B cell (primary cell): Measurements from ENCODE around the gene ADAMTSL5. TPM values are rescaled to one million over a fixed set of nuclear protein-coding genes. Genes with fewer than 3 reads are reported as not detected.

Experiments used
- ATAC-seq: fragments of 200-7000 bp; cut with Tn5 transposase; one replicate; pipeline ENCODE4 v1.10.0; 2021; ENCODE audit warnings: low read depth, mild to moderate bottlenecking, moderate number of reproducible peaks, moderate library complexity
- CTCF ChIA-PET: fragments of 350-600 bp; sonication (Branson Sonifier 250); formaldehyde crosslinking; loops from one replicate; lab custom pipeline; 2021; ENCODE audit warnings: antibody characterized with exemption, inconsistent platforms; lab: Charles Lee
- POLR2A ChIA-PET: fragments of 350-600 bp; sonication (Branson Sonifier 250); formaldehyde crosslinking; loops from one replicate; lab custom pipeline; 2021; ENCODE audit warnings: antibody characterized with exemption; lab: Charles Lee
- DNase-seq: peaks from one replicate; pipeline ENCODE4 v3.0.0; 2013
- H2AFZ ChIP-seq: 2 replicates; pipeline ENCODE4 v1.6.1; 2012; ENCODE audit warnings: mild to moderate bottlenecking, low read depth, low read length; ENCODE audit not compliant: insufficient read depth, poor library complexity, severe bottlenecking
- H3K27ac ChIP-seq, 2 donors: 1 replicate in 1 of 2; 2 replicates in 1 of 2; pipeline ENCODE4 v1.5.1; 2012 to 2013; ENCODE audit warnings: low read length in 2 of 2, mild to moderate bottlenecking in 2 of 2, moderate library complexity in 1 of 2
- H3K27me3 ChIP-seq, 4 experiments: fragments of 200-600 bp in 1 of 4; sonication (generic) in 1 of 4; replicated peaks in 1 of 4; 1 replicate in 2 of 4; 2 replicates in 2 of 4; pipeline versions ENCODE4 v1.6.1 to v1.7.0; 2013 to 2016; ENCODE audit warnings: low read length in 3 of 4, mild to moderate bottlenecking in 2 of 4, mixed read lengths in 1 of 4, moderate library complexity in 1 of 4; ENCODE audit not compliant: insufficient read depth in 4 of 4, control insufficient read depth in 3 of 4; ENCODE audit errors: control extremely low read depth in 1 of 4
- H3K36me3 ChIP-seq, 2 experiments: replicated peaks in 1 of 2; 1 replicate in 1 of 2; 2 replicates in 1 of 2; pipeline versions ENCODE4 v1.6.1 to v1.7.1; 2013; ENCODE audit warnings: low read length in 1 of 2; ENCODE audit not compliant: insufficient read depth in 2 of 2, control insufficient read depth in 1 of 2; ENCODE audit errors: control extremely low read depth in 1 of 2, extremely low read depth in 1 of 2
- H3K4me1 ChIP-seq, 2 donors: fragments of 200-600 bp in 1 of 2; sonication (generic) in 1 of 2; 1 replicate in 1 of 2; 2 replicates in 1 of 2; pipeline versions ENCODE4 v1.5.1 to v1.6.1; 2013 to 2017; ENCODE audit warnings: low read length in 2 of 2; ENCODE audit not compliant: control insufficient read depth in 2 of 2, insufficient read depth in 2 of 2
- H3K4me2 ChIP-seq: replicated peaks from 2 replicates; pipeline ENCODE3; 2012; ENCODE audit warnings: mild to moderate bottlenecking, low read depth, low read length; ENCODE audit not compliant: poor library complexity, severe bottlenecking
- H3K4me3 ChIP-seq, 5 experiments: fragments of 200-600 bp in 1 of 5; sonication (generic) in 1 of 5; 1 replicate in 3 of 5; 2 replicates in 2 of 5; pipeline versions ENCODE4 v1.5.1 to v1.7.0; 2011 to 2016; ENCODE audit warnings: low read length in 4 of 5, mild to moderate bottlenecking in 4 of 5, low read depth in 2 of 5, control low read depth in 1 of 5, moderate library complexity in 1 of 5; ENCODE audit not compliant: insufficient read depth in 1 of 5; ENCODE audit errors: control extremely low read depth in 1 of 5, extremely low read depth in 1 of 5
- H3K79me2 ChIP-seq: fragments of 200-600 bp; sonication (generic); one replicate; pipeline ENCODE4 v1.6.0; 2016; ENCODE audit warnings: low read length; ENCODE audit not compliant: control insufficient read depth, insufficient read depth
- H3K9ac ChIP-seq: fragments of 200-600 bp; sonication (generic); 2 replicates; pipeline ENCODE4 v1.6.1; 2017; ENCODE audit warnings: mild to moderate bottlenecking, low read length, moderate library complexity
- H3K9me3 ChIP-seq, 3 donors: one replicate each; pipeline versions ENCODE4 v1.6.1 to v1.7.1; 2013; ENCODE audit warnings: low read length in 2 of 3; ENCODE audit not compliant: control insufficient read depth in 2 of 3, insufficient read depth in 1 of 3; ENCODE audit errors: control extremely low read depth in 1 of 3
- H4K20me1 ChIP-seq: 2 replicates; pipeline ENCODE4 v1.6.0; 2012; ENCODE audit warnings: mild to moderate bottlenecking, low read length; ENCODE audit not compliant: insufficient read depth, control insufficient read depth, poor library complexity, severe bottlenecking
- H3K27ac Mint-ChIP-seq: one replicate; pipeline ENCODE4 v1.8.0; 2021; ENCODE audit warnings: mixed read lengths
- H3K27me3 Mint-ChIP-seq: one replicate; pipeline ENCODE4 v1.8.0; 2021; ENCODE audit warnings: mixed read lengths
- H3K4me1 Mint-ChIP-seq: one replicate; pipeline ENCODE4 v1.8.0; 2021; ENCODE audit warnings: mixed read lengths
- H3K4me3 Mint-ChIP-seq: one replicate; pipeline ENCODE4 v1.8.0; 2021; ENCODE audit warnings: mixed read lengths
- H3K9me3 Mint-ChIP-seq: one replicate; pipeline ENCODE4 v1.8.0; 2022; ENCODE audit warnings: mixed read lengths; ENCODE audit not compliant: insufficient read depth
- CTCF ChIP-seq: fragments of 200-600 bp; IDR thresholded peaks from one replicate; pipeline ENCODE4 v1.8.0; 2022; ENCODE audit warnings: antibody characterized with exemption, mild to moderate bottlenecking
- EZH2 ChIP-seq: IDR thresholded peaks from 2 replicates; pipeline ENCODE4 v1.6.1; 2012; ENCODE audit warnings: borderline replicate concordance, low read depth, mild to moderate bottlenecking, moderate library complexity, low read length; ENCODE audit not compliant: insufficient read depth, poor library complexity, severe bottlenecking
- WGBS: methylation state at CpG from one replicate; pipeline ENCODE4 v1.1.5; 2013; ENCODE audit warnings: missing lambda C conversion rate; ENCODE audit not compliant: insufficient coverage; 5-methylcytosine and 5-hydroxymethylcytosine counted together
- intact Hi-C: fragments of 100-400 bp; cut with micrococcal nuclease; formaldehyde crosslinking; loops from one replicate; pipeline ENCODE4 v1.10.0; 2022
- polyA plus RNA-seq: library from polyadenylated mRNA; depleted of rRNA; stranded (reverse); fragments of >200 nt; gene quantifications from 2 replicates; pipeline ENCODE4 v1.2.3, GENCODE V29; 2012
- total RNA-seq, 2 donors: library from RNA; stranded (reverse); fragments of 120-200 nt in 1 of 2; gene quantifications; 1 replicate in 1 of 2; 2 replicates in 1 of 2; pipeline versions ENCODE4 v1.2.3 to v1.2.4, GENCODE V29; 2013 to 2022

ADAMTSL5 gene
- total and polyA plus RNA-seq, 2 donors (not counting 1 experiment from before 2014, with no cell fraction given), result 0.09 TPM; not detected in 1

- ChIA-PET POLR2A (no interaction called here), CTCF (no interaction called here)
- ATAC-seq, result no peak
- 98% methylated on average over 108 of the region's 121 CpGs for WGBS
- intact Hi-C loops, result no loop called here
- peaks cover 0 to 17% (median 0%) of the 10 kb centered on the region in 4 experiments for H3K27me3 ChIP-seq
- no peaks in the 10 kb centered on the region for H3K79me2 ChIP-seq
- H3K36me3 ChIP-seq, result no peaks in the 10 kb centered on the region
- no peak for DNase-seq
- no peaks in the 10 kb centered on the region for H4K20me1 ChIP-seq
- no peak overlapping the region for H3K4me2 ChIP-seq
- TF ChIP-seq CTCF, result no peak
- TF ChIP-seq EZH2, result no peak
- Mint-ChIP-seq H3K9me3 (no peaks in the 10 kb centered on the region), H3K27me3 (peaks cover 10% of the 10 kb centered on the region), H3K27ac (no peak overlapping the region), H3K4me1 (no peaks in the 10 kb centered on the region), H3K4me3 (no peak overlapping the region)
- H2AFZ ChIP-seq, result no peak overlapping the region
- H3K9ac ChIP-seq, result no peak overlapping the region
- H3K27ac ChIP-seq, result no peak overlapping the region
- H3K4me1 ChIP-seq, result no peaks in the 10 kb centered on the region
- peaks cover 0 to 8% (median 0%) of the 10 kb centered on the region in 3 donors for H3K9me3 ChIP-seq
- no peak overlapping the region for H3K4me3 ChIP-seq
Observed at GRCh38 chr19:1555487-1556389, 42.9 kb upstream of the ADAMTSL5 start.

- Histone ChIP-seq H3K36me3 (no peaks in the 10 kb centered on the region), H3K9me3 (peaks cover 0 to 12% (median 0%) of the 10 kb centered on the region in 3 donors), H3K4me1 (no peaks in the 10 kb centered on the region), H3K27ac (no peak overlapping the region), H4K20me1 (no peaks in the 10 kb centered on the region), H3K4me2 (no peak overlapping the region), H2AFZ (no peak overlapping the region), H3K27me3 (peaks cover 0 to 21% (median 0%) of the 10 kb centered on the region in 4 experiments), H3K79me2 (no peaks in the 10 kb centered on the region), H3K4me3 (no peak overlapping the region), H3K9ac (no peak overlapping the region)
- ATAC-seq (no peak), DNase-seq (no peak)
- Mint-ChIP-seq H3K4me1 (no peaks in the 10 kb centered on the region), H3K27ac (no peak overlapping the region), H3K4me3 (no peak overlapping the region), H3K9me3 (no peaks in the 10 kb centered on the region), H3K27me3 (peaks cover 10% of the 10 kb centered on the region)
- intact Hi-C loops, result no loop called here
- POLR2A ChIA-PET, result no interaction called here
- TF ChIP-seq EZH2 (no peak), CTCF (no peak)
- 94% methylated on average over 14 of the region's 24 CpGs for WGBS
- CTCF ChIA-PET, result no interaction called here
Observed at GRCh38 chr19:1554968-1555367, 42.1 kb upstream of the ADAMTSL5 start.
